Activated T-cell treated with anti-CD3 and anti-CD28 coated beads, Interleukin-2, amount 50 U/mL, for 24 hours (primary cell): ENCODE results near the gene ZNF48.

ENCODE experiments used
- DNase-seq: peaks from one replicate; pipeline ENCODE4 v3.0.0-alpha.2; 2020
- H3K27ac Mint-ChIP-seq: 2 replicates; pipeline ENCODE4 v1.8.0; 2020; ENCODE audit warnings: mild to moderate bottlenecking, mixed read lengths
- H3K27me3 Mint-ChIP-seq: 2 replicates; pipeline ENCODE4 v1.8.0; 2020; ENCODE audit warnings: mixed read lengths
- H3K36me3 Mint-ChIP-seq: 2 replicates; pipeline ENCODE4 v1.8.0; 2020; ENCODE audit warnings: low read depth, mixed read lengths
- H3K4me1 Mint-ChIP-seq: 2 replicates; pipeline ENCODE4 v1.8.0; 2020; ENCODE audit warnings: low read depth, mixed read lengths
- H3K4me3 Mint-ChIP-seq: 2 replicates; pipeline ENCODE4 v1.8.0; 2020; ENCODE audit warnings: mild to moderate bottlenecking, moderate library complexity, mixed read lengths
- H3K9me3 Mint-ChIP-seq: 2 replicates; pipeline ENCODE4 v1.8.0; 2020; ENCODE audit warnings: mixed read lengths

Gene ZNF48

DNA sequence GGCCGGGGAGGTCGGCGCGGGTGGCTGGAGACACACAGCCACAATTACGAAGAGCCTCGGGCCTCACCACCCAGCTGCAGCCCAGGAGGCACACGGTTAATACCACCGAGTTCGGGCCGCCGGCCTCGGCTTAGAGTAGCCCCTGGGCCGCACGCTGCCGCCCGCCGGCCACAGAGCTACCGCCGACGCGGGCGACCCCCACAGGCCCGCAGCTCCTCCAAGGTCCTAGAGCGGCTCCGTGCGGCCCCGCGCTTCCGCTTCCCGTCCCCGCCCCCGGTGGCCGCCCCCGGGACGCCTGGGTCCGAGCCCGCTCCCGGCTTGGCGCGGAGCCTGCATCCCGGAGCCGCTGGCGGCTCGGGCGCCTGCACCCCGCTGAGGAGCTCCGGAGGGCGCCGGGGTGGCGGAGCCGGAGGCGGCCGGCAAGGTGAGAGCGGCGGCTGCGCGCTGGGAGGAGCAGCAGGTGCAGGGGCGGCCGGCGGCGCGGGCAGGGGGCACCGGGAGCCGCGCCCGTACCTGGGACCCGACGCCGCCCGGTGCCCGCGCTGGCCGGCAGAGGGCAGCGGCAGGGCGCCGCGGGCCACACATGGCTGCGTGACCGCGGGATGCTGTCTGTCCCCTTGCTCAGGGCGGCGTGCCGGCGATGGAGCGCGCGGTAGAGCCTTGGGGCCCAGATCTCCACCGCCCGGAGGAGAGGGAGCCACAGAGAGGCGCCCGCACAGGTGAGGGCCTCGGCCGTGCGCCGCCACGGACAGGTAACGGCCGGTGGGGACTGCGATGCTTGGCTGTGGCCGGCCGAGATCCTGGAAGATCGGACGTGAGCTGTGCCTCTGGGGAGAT lies at the start of gene ZNF48:
Gene ZNF48, plus strand, starts transcription at position 266 of the 837 bp plus-strand sequence. Its CDS starts 375 bp downstream, at position 641.
- peaks cover 46% of the 10 kb centered on the region for H3K4me1 Mint-ChIP-seq
- no peaks in the 10 kb centered on the region for H3K9me3 Mint-ChIP-seq
- H3K27ac Mint-ChIP-seq = peak within 1 kb of the TSS; percentile 89
- H3K4me3 Mint-ChIP-seq = peak within 1 kb of the TSS; percentile 87
- peak; percentile 83 for DNase-seq
- H3K27me3 Mint-ChIP-seq = no peaks in the 10 kb centered on the region
- peaks cover 44% of the 10 kb centered on the region for H3K36me3 Mint-ChIP-seq

DNA sequence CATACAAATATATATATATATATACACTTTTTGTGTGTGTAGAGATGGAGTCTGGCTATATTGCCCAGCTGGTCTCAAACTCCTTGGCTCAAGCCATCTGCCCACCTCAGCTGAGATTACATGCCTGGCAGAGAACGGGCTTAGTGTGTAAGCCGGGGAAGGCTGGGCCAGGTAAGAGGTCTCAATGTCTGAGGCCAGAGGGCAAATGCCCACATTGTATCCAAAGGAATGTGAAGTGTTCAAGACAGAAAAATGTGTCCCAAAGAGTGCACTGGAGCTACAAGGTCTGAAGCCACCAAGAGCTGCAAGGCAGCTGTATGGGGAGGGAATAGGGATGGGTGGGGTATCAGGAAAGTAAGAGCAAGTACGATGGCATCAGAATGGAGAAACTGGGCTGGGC lies 48.9 kb upstream of the ZNF48 start:
- Mint-ChIP-seq H3K4me3 (no peak overlapping the region), H3K27ac (no peak overlapping the region), H3K27me3 (no peaks in the 10 kb centered on the region), H3K36me3 (peaks cover 36% of the 10 kb centered on the region), H3K9me3 (no peaks in the 10 kb centered on the region), H3K4me1 (peaks cover 22% of the 10 kb centered on the region)
- DNase-seq = no peak

DNA sequence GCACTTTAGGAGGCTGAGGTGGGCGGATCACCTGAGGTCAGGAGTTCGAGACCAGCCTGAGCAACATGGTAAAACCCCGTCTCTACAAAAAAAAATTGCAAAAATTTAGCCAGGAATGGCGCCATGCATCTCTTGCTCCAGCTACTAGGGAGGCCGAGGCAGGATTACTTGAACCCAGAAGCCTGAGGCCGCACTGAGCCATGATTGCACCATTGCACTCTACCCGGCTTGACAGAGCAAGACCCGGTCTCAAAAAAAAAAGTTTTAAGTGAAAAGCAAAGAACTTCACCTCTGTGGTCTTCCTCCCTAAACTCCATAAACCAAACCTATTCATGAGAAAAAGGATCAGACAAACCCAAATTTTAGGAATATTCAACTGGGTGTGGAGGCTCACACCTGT lies 47.1 kb upstream of the ZNF48 start:
- H3K4me1 Mint-ChIP-seq = peaks cover 35% of the 10 kb centered on the region
- no peaks in the 10 kb centered on the region for H3K9me3 Mint-ChIP-seq
- DNase-seq = no peak
- peaks cover 52% of the 10 kb centered on the region for H3K36me3 Mint-ChIP-seq
- no peaks in the 10 kb centered on the region for H3K27me3 Mint-ChIP-seq
- H3K27ac Mint-ChIP-seq = peak overlapping the region; percentile 31
- H3K4me3 Mint-ChIP-seq = no peak overlapping the region

DNA sequence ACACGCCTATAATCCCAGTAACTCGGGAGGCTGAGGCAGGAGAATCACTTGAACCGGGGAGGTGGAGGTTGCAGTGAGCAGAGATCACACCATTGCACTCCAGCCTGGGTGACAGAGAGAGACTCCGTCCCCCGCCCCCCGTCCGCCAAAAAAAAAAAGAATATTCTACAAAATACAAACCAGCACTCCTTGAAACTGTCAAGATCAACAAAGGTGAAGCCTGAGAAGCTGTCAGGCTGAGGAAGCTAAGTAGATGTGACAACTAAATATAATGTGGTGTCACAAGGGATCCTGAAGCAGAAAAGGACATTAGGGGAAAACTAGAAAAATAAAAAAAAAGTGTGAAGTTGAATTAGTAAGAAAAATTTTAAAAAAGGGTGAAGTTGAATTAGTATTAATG lies 46.3 kb upstream of the ZNF48 start:
- peaks cover 59% of the 10 kb centered on the region for H3K36me3 Mint-ChIP-seq

DNA sequence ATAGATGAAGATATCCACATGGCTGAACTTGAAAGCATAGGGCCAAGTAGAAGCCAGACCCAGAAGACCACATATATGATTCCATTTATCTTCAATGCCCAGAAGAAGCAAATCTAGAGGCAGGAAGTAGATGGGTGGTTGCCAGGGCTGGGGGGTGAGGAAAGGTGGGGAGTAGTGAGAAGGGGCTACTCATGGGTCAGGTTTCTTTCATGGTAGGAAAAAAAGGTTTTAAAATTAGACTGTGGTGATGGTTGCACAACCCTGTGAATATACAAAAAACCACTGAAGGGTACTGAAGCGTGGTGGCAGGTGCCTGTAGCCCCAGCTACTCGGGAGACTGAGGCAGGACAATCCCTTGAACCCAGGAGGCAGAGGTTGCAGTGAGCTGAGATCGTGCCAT lies 45.5 kb upstream of the ZNF48 start:
- H3K4me3 Mint-ChIP-seq = no peak overlapping the region

More for the DNA sequence above, 46.3 kb upstream of the ZNF48 start:
- peaks cover 42% of the 10 kb centered on the region for H3K4me1 Mint-ChIP-seq
- no peak for DNase-seq
- peak overlapping the region; percentile 98 for H3K27ac Mint-ChIP-seq
- H3K27me3 Mint-ChIP-seq = no peaks in the 10 kb centered on the region
- no peak overlapping the region for H3K4me3 Mint-ChIP-seq
- no peaks in the 10 kb centered on the region for H3K9me3 Mint-ChIP-seq

DNA sequence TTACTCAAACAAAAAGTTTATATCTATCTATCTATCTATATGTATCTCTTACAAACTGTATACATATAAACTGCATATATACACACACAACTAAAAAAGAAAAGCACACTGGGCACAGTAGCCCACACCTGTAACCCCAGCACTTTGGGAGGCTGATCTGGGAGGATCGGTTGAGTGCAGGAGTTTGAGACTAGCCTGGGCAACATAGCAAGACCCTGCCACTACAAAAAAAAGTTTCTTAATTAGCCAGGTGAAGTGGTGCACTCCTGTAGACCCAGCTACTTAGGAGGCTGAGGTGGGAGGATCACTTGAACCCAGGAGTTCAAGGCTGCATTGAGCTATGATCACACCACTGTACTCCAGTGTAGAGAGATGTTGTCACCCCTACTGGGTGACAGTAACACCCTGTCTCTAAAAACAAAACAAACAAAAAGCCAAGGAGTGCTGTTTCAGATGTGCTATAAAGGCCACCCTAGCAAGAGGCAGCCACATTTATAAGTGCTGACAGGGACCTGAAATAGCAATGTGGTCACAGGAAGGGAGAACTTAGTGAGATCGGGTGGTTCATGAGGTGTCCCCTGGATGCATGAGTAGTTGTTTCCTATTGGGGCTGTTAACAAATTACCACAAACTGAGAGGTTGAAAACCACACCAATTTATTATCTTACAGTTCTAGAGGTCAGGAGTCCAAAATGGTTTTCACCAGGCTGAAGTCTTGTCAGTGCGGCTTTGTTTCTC lies 44.9 kb upstream of the ZNF48 start:
- Mint-ChIP-seq H3K4me1 (peaks cover 52% of the 10 kb centered on the region), H3K27me3 (no peaks in the 10 kb centered on the region), H3K9me3 (no peaks in the 10 kb centered on the region), H3K4me3 (peak overlapping the region; percentile 32), H3K27ac (peak overlapping the region; percentile 98), H3K36me3 (peaks cover 73% of the 10 kb centered on the region)
- no peak for DNase-seq

More for the DNA sequence above, 45.5 kb upstream of the ZNF48 start:
- Mint-ChIP-seq H3K9me3 (no peaks in the 10 kb centered on the region), H3K27me3 (no peaks in the 10 kb centered on the region), H3K4me1 (peaks cover 49% of the 10 kb centered on the region), H3K27ac (peak overlapping the region; percentile 98), H3K36me3 (peaks cover 67% of the 10 kb centered on the region)
- DNase-seq = no peak

DNA sequence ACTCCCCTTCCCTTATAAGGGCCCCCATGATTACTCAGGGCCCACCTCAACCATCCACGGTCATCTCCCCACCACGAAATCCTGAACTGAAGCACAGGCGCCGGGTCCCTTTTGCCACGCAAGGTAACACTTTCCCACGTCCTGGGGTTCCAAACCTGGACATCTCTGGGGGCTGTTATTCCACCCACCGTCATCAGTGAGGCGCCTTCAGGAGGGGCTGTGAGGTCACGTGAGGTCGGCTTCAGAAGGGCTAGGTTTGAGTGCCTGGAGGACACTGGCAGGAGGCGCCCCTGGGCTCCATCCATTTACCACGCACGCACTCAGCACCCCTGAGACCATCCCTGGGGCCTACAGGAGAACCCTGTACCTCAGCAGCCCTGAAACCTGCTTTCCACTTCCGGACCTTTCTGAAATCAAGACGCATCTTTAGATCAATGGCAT lies 44.2 kb upstream of the ZNF48 start:
- Mint-ChIP-seq H3K36me3 (peaks cover 74% of the 10 kb centered on the region), H3K27ac (peak overlapping the region; percentile 98), H3K4me3 (peak overlapping the region; percentile 32)

DNA sequence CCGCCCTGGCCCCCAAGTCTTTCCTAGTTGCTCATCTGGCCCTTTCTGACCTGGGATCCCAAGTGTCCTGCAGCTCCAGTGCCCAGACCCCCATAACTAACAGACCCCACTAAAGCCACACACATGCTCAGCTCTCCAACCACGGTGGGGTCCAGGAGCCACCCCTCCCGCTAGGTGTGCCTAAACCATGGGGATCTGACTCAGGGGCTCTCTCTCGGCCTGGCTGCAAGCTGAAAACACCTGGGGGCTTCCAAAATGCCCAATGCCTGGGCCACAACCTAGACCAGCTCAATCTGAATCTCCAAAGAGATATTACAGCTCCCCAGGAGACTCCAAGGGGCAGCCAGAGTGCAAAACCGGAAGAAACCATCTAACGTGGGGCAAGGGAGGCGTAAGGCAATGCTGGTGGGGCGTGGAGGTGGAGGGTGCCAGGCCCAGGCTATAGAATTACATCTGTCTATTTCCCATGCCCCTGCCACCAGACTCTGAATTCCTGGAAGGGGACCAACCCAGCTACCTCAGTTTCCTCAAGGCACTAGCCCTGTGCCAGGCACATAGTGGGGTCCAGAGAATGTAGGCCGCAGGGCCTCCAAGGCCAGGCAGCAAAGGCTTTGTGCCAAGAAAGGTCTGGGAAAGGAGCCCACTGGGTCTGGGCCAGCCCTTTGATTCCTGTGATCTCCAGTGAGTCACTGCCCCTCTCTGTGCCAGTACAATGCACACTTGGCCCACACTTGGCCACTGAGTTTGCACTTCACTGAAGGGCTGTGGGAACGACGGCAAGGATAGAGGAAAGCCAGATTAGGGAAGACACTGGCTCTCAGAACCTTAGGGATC lies 43.4 kb upstream of the ZNF48 start:
- DNase-seq = no peak
- Mint-ChIP-seq H3K4me3 (no peak overlapping the region), H3K27ac (peak overlapping the region; percentile 98), H3K36me3 (peaks cover 81% of the 10 kb centered on the region), H3K9me3 (no peaks in the 10 kb centered on the region), H3K27me3 (no peaks in the 10 kb centered on the region), H3K4me1 (peaks cover 65% of the 10 kb centered on the region)

More for the DNA sequence above, 44.2 kb upstream of the ZNF48 start:
- no peaks in the 10 kb centered on the region for H3K27me3 Mint-ChIP-seq
- H3K9me3 Mint-ChIP-seq = no peaks in the 10 kb centered on the region
- no peak for DNase-seq
- H3K4me1 Mint-ChIP-seq = peaks cover 58% of the 10 kb centered on the region

DNA sequence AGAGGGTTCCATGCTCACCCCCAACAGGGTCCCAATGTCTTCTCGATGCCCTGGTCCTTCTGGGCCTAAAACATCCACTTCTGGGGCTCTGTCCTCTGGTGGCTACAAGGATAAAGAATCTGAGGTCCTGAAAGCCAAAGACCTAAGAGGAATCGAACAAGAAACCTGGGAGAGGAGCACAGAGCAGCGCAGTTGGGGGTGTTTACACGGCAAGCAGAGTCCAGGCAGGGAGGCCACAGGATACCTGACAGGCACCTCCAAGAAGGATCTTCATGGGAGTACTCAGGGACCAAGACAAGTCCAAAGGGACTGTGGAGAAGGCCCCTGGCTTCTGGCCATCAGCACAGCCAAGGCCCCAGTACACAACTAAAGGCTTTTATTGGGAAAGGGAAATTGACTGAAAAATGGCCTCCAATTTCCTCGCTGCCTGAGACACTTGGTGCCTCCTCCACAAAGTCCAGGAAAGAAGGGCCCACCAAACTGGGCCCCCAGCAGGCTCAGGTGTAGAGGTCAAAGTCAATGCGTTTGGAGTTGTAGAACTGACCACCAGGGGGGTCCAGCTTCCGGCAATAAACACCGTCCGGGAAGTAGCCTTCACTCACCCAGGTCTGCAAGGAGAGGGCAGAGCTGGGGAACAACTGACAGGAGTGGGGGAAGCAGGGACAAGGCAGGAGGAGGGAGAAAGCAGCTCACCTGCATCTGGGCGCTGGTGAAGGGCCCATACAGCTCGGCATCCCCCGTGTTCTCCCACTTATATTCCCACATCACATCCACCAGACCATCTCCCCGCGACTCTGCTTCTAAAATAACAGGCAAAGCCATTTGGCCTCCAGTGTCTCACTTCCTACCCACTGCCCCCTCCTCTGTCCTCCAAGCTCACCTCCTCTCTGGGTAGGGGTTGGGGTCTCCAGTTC lies 42.5 kb upstream of the ZNF48 start:
- H3K27ac Mint-ChIP-seq = peak overlapping the region; percentile 98
- peak overlapping the region; percentile 41 for H3K4me3 Mint-ChIP-seq
- peaks cover 68% of the 10 kb centered on the region for H3K4me1 Mint-ChIP-seq
- H3K36me3 Mint-ChIP-seq = peaks cover 90% of the 10 kb centered on the region
- no peak for DNase-seq
- H3K27me3 Mint-ChIP-seq = no peaks in the 10 kb centered on the region
- H3K9me3 Mint-ChIP-seq = no peaks in the 10 kb centered on the region

DNA sequence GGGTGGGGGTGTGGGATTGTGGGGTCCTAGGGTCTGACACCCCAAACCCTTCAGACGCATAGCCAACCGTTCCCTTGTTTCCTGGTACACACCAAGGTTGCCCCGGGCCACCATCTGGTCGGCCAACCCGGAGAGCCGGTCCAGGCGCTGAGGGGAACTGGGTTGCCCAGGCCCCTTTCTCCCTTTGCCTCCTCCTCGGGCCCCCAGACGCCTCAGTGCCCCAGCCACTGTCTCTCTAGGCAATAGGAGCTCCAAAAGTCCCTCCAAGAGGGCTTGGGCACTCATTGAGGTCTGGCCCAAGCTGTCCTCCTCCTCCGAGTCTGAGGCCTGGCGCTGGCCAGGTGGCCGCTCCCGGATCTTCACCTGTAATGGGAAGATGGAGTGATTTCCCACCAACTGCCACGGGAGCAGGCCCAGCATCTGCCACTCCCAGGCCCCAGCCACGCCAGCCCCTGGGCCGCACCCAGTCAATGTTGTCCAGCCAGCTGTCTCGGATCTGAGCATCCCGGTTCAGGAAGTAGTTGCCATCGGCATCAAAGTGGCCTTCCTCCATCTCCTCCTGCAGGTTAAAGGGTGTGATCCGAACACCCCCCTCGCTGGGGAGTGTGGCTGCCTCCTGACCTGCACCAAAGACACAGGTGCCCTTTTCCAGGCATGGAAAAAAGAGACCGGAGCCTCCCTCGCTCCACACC lies 41.6 kb upstream of the ZNF48 start:
- Mint-ChIP-seq H3K27me3 (no peaks in the 10 kb centered on the region), H3K4me3 (peak overlapping the region; percentile 96), H3K4me1 (peaks cover 68% of the 10 kb centered on the region), H3K9me3 (no peaks in the 10 kb centered on the region), H3K36me3 (peaks cover 89% of the 10 kb centered on the region), H3K27ac (peak overlapping the region; percentile 98)
- no peak for DNase-seq

DNA sequence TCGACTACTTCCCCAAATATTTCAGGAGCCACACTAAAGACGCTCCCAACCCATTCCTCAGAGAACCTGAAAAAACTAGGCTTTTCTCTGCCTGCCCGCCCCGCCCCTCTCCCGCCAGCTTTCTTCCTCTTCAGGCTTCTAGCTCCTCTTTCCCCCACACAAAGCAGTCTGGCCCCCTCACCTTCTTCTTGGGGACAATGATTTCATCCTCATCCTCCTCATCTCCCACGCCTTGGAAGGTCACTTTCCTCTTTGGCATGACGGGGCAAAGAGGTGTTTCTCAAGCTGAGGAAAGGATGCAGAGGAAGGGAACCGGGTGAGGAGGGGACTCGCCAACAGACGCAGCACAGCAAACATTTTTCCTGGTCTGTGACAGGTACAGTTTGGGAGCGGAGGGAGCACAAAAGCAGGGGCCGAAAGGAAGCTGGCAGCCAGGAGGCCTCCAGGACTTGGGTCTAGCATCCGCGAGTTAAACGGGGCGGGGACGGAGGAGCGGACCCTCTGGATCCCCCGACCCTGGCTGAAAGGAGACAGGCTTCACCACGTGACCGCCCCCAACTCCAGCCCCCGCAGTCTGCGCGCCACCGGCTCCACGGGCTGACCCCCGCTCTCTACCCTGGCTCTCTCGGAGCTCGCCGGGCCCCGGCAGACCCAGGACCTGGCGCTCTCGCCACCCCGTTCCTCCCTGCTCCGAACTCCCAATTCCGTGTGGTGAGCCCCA lies 40.6 kb upstream of the ZNF48 start:
- H3K36me3 Mint-ChIP-seq = peaks cover 90% of the 10 kb centered on the region
- no peak for DNase-seq
- peak overlapping the region; percentile 96 for H3K4me3 Mint-ChIP-seq
- no peaks in the 10 kb centered on the region for H3K9me3 Mint-ChIP-seq
- peaks cover 62% of the 10 kb centered on the region for H3K4me1 Mint-ChIP-seq
- H3K27ac Mint-ChIP-seq = peak overlapping the region; percentile 98
- no peaks in the 10 kb centered on the region for H3K27me3 Mint-ChIP-seq

DNA sequence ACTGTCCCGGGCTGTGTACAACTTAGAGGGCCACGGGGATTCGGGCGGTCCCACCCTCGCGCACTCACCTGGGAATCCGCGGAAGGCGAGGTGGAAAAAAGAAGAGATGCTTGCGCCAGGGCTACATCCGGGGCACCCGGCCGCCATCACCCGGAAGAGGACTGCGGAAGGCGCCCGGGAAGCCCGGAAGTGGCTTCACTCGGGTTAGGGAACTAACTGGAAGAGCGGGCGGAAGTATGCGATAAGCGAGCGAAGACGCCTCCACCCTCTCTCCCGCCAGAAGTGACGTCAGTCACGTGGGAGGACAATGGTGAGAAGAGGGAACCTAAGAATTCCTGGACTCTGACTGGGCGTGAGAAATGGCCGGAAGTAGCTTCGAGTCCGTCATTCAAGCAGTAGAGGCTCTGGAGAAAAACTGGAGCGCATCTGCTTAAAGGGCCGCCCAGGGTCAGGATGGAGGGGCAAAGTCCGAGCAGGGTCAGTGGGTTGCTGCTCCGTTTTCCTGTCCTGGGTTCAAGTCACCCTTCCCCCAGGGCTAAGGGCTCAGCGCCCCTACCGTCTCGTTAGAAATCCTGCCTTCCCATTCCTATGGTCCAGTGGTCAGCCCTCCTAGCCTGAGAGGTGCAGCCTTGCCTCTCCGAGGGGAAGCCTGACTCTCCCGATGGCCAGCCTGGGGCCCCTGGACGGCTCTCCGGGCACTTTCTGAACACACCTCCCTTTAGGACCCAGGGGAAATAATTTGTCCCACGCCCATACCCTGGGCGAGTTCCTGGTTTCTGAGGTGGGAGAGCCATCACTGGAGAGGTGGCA lies 39.9 kb upstream of the ZNF48 start, which contains the start of gene CD2BP2:
Gene CD2BP2, minus strand, starts transcription at position 165 of the 810 bp plus-strand sequence. CDS start 627 bp downstream, outside the sequence.
- H3K27me3 Mint-ChIP-seq = no peaks in the 10 kb centered on the region
- H3K27ac Mint-ChIP-seq = peak within 1 kb of the TSS; percentile 98
- peak within 1 kb of the TSS; percentile 96 for H3K4me3 Mint-ChIP-seq
- H3K36me3 Mint-ChIP-seq = peaks cover 90% of the 10 kb centered on the region
- H3K9me3 Mint-ChIP-seq = no peaks in the 10 kb centered on the region
- DNase-seq = peak; percentile 88
- H3K4me1 Mint-ChIP-seq = peaks cover 56% of the 10 kb centered on the region
